ENCODE measurements around the gene SH3PXD2B. TPM values are rescaled to one million over a fixed set of nuclear protein-coding genes. Genes with fewer than 3 reads are reported as not detected.
A peak's percentile ranks its signal among the peaks of the same experiment; 100 is the strongest.

Gene SH3PXD2B
- total and polyA plus RNA-seq, 2 of the 13 experiments (the other 11 are each of a cell fraction or from before 2014, with no cell fraction given): 3.4 to 4.6 TPM

DNA sequence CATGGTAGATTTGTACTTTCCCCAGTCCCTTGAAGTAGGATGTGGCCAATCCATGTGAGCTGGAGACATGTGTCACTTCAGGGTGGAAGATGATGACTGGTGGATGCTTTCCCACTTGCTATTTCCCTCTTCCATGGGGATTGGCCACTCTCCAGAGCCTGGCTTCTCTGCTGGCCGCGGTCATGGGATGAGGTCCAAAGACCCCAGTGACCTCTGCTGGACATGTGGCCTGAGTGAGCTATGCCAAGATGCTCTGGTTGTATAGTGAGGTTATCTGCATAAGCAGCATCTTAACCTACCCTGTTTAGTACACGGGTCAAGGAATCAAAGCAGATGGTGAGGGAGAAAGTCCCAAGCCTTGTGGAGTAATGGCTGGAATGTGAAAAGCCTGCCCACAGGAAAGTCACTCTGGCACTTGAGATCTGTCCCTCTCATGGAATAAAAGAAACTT is 47.1 kb downstream of the SH3PXD2B start:
- H3K36me3 ChIP-seq (replicated peaks in 1 of 2; ENCODE audit: control insufficient read depth in 1 of 2, insufficient read depth in 2 of 2, low read length in 2 of 2): peaks cover 0 to 4% of the 10 kb centered on the region in 2 experiments; a peak in 2 of 5 replicates
- peaks cover 8% of the 10 kb centered on the region; the same call in 1 of the 2 replicates for H3K4me1 ChIP-seq (ENCODE audit: insufficient read depth, low read length)
- H3K4me3 ChIP-seq (replicated peaks in 1 of 3; ENCODE audit: insufficient read depth in 1 of 3, low read depth in 2 of 3, low read length in 3 of 3): no peak overlapping the region
- ATAC-seq (no peak), FAIRE-seq (no peak), DNase-seq (ENCODE audit: low spot score) (no peak)
- intact Hi-C loops (cut with micrococcal nuclease; ENCODE audit: unreplicated experiment): no loop called here
- TF ChIP-seq, protein P1, sequence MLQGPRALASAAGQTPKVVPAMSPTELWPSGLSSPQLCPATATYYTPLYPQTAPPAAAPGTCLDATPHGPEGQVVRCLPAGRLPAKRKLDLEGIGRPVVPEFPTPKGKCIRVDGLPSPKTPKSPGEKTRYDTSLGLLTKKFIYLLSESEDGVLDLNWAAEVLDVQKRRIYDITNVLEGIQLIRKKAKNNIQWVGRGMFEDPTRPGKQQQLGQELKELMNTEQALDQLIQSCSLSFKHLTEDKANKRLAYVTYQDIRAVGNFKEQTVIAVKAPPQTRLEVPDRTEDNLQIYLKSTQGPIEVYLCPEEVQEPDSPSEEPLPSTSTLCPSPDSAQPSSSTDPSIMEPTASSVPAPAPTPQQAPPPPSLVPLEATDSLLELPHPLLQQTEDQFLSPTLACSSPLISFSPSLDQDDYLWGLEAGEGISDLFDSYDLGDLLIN (CRISPR knock-in tag; IDR thresholded peaks at IDR 0.05; ENCODE audit: borderline replicate concordance): no peak
- TF ChIP-seq, protein P2, sequence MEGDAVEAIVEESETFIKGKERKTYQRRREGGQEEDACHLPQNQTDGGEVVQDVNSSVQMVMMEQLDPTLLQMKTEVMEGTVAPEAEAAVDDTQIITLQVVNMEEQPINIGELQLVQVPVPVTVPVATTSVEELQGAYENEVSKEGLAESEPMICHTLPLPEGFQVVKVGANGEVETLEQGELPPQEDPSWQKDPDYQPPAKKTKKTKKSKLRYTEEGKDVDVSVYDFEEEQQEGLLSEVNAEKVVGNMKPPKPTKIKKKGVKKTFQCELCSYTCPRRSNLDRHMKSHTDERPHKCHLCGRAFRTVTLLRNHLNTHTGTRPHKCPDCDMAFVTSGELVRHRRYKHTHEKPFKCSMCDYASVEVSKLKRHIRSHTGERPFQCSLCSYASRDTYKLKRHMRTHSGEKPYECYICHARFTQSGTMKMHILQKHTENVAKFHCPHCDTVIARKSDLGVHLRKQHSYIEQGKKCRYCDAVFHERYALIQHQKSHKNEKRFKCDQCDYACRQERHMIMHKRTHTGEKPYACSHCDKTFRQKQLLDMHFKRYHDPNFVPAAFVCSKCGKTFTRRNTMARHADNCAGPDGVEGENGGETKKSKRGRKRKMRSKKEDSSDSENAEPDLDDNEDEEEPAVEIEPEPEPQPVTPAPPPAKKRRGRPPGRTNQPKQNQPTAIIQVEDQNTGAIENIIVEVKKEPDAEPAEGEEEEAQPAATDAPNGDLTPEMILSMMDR (CRISPR knock-in tag; IDR thresholded peaks at IDR 0.05): 0 out of 2 replicates have a peak, but pooled peaks have one; percentile 13
- TF ChIP-seq ZFP36 (IDR thresholded peaks at IDR 0.05; ENCODE audit: borderline replicate concordance, low read depth, low read length, partially characterized antibody): no peak
- no peak for TF ChIP-seq RXRA (CRISPR knock-in tag; IDR thresholded peaks at IDR 0.05)
- TF ChIP-seq, protein P3, sequence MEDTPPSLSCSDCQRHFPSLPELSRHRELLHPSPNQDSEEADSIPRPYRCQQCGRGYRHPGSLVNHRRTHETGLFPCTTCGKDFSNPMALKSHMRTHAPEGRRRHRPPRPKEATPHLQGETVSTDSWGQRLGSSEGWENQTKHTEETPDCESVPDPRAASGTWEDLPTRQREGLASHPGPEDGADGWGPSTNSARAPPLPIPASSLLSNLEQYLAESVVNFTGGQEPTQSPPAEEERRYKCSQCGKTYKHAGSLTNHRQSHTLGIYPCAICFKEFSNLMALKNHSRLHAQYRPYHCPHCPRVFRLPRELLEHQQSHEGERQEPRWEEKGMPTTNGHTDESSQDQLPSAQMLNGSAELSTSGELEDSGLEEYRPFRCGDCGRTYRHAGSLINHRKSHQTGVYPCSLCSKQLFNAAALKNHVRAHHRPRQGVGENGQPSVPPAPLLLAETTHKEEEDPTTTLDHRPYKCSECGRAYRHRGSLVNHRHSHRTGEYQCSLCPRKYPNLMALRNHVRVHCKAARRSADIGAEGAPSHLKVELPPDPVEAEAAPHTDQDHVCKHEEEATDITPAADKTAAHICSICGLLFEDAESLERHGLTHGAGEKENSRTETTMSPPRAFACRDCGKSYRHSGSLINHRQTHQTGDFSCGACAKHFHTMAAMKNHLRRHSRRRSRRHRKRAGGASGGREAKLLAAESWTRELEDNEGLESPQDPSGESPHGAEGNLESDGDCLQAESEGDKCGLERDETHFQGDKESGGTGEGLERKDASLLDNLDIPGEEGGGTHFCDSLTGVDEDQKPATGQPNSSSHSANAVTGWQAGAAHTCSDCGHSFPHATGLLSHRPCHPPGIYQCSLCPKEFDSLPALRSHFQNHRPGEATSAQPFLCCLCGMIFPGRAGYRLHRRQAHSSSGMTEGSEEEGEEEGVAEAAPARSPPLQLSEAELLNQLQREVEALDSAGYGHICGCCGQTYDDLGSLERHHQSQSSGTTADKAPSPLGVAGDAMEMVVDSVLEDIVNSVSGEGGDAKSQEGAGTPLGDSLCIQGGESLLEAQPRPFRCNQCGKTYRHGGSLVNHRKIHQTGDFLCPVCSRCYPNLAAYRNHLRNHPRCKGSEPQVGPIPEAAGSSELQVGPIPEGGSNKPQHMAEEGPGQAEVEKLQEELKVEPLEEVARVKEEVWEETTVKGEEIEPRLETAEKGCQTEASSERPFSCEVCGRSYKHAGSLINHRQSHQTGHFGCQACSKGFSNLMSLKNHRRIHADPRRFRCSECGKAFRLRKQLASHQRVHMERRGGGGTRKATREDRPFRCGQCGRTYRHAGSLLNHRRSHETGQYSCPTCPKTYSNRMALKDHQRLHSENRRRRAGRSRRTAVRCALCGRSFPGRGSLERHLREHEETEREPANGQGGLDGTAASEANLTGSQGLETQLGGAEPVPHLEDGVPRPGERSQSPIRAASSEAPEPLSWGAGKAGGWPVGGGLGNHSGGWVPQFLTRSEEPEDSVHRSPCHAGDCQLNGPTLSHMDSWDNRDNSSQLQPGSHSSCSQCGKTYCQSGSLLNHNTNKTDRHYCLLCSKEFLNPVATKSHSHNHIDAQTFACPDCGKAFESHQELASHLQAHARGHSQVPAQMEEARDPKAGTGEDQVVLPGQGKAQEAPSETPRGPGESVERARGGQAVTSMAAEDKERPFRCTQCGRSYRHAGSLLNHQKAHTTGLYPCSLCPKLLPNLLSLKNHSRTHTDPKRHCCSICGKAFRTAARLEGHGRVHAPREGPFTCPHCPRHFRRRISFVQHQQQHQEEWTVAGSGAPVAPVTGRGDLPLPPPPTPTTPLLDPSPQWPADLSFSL (CRISPR knock-in tag; IDR thresholded peaks at IDR 0.05): no peak
- TF ChIP-seq TOPORS (CRISPR knock-in tag; IDR thresholded peaks at IDR 0.05): no peak
- no peaks in the 10 kb centered on the region for H4K20me1 ChIP-seq (ENCODE audit: insufficient read depth, low read length)
- H3K4me2 ChIP-seq (ENCODE audit: low read depth, low read length): no peak overlapping the region
- CTCF ChIA-PET (ENCODE audit: low intra/inter-chr PET ratio, low total read pairs): no interaction called here
- no TSS peak for BruUV-seq (replicated peaks)
- in situ Hi-C loops (cut with HindIII; ENCODE audit: extremely low pct_ligation_motif_present, low pct_unique_long_range_greater_than_20kb): no loop called here
- H3K79me2 ChIP-seq (ENCODE audit: insufficient read depth, low read length): no peaks in the 10 kb centered on the region
- 67% methylated on average over 3 of the region's 3 CpGs for WGBS (ENCODE audit: low lambda C conversion rate)
- no peaks in the 10 kb centered on the region for H3K9me3 ChIP-seq (ENCODE audit: low read length)
- POLR2A ChIA-PET: no interaction called here
- no peak overlapping the region for H3K9ac ChIP-seq (ENCODE audit: insufficient read depth, low read depth, low read length)
- no peak overlapping the region for H3K27ac ChIP-seq (ENCODE audit: extremely low read length, insufficient read depth, low read length)
- no peak overlapping the region for H2AFZ ChIP-seq (ENCODE audit: low read length)
- H3K27me3 ChIP-seq (ENCODE audit: control insufficient read depth in 1 of 2, insufficient read depth in 2 of 2, low read length in 2 of 2): no peaks in the 10 kb centered on the region
